Stimulated activated CD8-positive, alpha-beta memory T cell treated with anti-CD3 and anti-CD28 coated beads, Interleukin-15, amount 100 ng/mL, for 48 hours (primary cell): ENCODE data around the gene NUTM2G.
"Not testable (repeated sequence)": the region's sequence is repeated elsewhere in the genome, so short reads cannot be mapped to it uniquely, and the experiment has no call there.

Source experiments
- DNase-seq, 2 donors: peaks; one replicate each; pipeline ENCODE4 v3.0.0-alpha.2; 2020; ENCODE audit warnings: low read depth in 2 of 2

NUTM2G gene

GRCh38 chr9:96949346-96949745 lies 20.7 kb downstream of the NUTM2G start:
- not testable (repeated sequence) for DNase-seq

DNA sequence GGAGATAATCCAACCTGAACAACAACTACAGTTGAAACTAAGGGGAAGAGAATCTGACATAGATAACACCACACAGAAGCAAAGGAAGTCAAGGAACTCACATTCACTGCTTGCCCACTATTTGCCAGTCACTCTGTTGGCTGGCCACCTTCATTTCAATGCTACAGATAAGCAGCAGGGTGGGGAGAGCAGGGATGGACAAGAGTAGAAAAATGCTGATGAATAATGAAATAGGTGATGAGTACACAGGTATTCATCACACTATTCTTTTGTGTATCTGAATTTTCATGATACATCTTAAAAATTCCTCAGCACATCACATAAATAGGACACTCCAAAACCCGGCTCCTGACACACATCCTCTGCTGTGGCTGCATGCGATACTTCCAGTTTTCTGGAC lies 21.9 kb downstream of the NUTM2G start:
- not testable (repeated sequence) for DNase-seq

GRCh38 chr9:96967591-96967990 lies 38.9 kb downstream of the NUTM2G start:
- not testable (repeated sequence) for DNase-seq

DNA sequence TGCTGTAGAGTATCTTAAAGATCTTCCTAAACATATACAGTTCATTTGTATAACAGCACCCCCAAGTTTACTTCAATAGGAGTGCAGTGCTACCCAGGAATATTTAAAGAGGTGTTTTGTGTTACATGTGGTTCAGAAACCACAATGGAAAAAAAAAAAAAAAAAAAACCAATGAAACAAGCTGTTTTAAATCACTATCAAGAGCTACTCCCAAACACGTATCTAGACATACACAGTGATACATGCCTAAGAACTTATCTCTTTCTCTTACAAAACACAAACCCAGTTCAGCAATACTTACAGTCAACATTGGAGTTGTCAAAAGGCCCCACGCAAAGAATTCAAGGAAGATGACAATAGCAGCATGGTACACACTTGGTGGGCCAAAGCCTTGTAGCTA lies 43.9 kb downstream of the NUTM2G start:
- DNase-seq: not testable (repeated sequence)

- not testable (repeated sequence) for DNase-seq
These were observed 45.4 kb downstream of the NUTM2G start for GRCh38 chr9:96974037-96974436.

DNA sequence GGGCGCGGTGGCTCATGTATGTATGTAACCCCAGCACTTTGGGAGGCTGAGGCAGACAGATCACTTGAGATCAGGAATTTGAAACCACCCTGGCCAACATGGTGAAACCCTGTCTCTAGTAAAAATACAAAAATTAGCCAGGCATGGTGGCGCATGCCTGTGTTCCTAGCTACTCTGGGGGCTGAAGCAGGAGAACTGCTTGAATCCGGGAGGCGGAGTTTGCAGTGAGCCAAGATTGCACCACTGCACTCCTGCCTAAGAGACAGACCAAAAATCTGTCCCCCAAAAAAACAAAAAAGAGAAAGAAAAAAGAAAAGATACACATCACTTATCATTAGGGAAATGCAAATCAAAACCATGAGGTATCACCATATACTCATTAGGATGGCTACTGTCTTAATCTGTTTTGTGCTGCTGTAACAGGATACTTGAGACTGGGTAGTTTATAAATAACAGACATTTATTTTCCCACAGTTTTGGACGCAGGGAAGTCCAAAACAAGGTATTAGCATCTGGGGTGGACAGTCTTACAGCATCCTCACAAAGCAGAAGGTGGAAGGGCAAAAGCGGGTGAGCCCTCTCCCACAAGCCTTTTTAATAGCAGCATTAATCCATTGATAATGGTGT lies 55.0 kb downstream of the NUTM2G start:
- DNase-seq: not testable (repeated sequence)

DNA sequence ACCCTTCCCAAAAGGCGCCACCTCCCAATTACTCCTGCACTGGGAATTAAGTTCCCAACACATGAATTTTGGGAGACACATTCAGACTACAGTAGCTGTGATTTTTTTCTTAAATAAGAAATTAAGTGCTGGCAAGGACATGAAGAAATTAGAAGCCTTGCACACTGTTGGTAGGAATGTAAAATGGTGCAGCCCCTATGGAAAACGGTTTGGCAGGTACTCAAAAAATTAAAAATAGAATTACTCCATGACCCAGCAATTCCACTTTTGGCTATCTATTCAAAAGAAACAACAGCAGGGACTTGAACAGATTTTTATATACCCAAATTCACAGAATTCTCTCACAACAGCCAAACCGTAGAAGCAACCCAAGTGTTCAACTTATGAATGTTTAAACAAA lies 55.5 kb downstream of the NUTM2G start:
- DNase-seq: not testable (repeated sequence)

DNA sequence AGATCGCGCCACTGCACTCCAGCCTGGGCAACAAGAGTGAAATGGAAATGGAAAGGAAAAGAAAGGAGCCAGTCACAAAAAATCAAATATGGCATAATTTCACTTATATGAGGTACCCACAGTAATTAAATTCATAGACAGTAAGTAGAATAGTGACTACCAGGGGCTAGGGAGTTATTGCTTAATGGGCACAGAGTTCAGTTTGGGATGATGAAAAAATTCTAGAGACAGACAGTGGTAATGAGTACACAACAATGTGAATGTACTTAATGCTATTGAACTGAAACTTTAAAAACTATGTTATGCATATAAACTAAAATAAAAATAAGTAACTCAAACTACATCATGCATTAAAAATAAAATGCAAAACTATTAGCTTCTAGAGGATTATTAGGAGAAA lies 56.2 kb downstream of the NUTM2G start:
- not testable (repeated sequence) for DNase-seq
